Measurements from ENCODE around the gene HOXB2.
A peak's percentile ranks its signal among the peaks of the same experiment; 100 is the strongest.

Gene HOXB2

GRCh38 chr17:48589831-48590606, 45.1 kb upstream of the HOXB2 start, which contains the start of gene HOXB3:
Gene HOXB3, minus strand, starts transcription at chr17:48590241. Its CDS starts 37,767 bp downstream, at chr17:48552474.
- Histone ChIP-seq H3K9me3 (ENCODE audit: low read depth, low read length) (no peaks in the 10 kb centered on the region), H3K9ac (ENCODE audit: insufficient read length) (no peak within 1 kb of the TSS), H3K36me3 (ENCODE audit: insufficient read depth, low read length) (peaks cover 17% of the 10 kb centered on the region), H3K4me3 (no peak within 1 kb of the TSS), H3K27ac (no peak within 1 kb of the TSS)
- TF ChIP-seq FOXP2 (optimal IDR thresholded peaks at IDR 0.05; ENCODE audit: control extremely low read depth, extremely low read length, insufficient read depth) (no peak), EZH2 (IDR thresholded peaks at IDR 0.05) (no peak), POLR2AphosphoS5 (IDR thresholded peaks at IDR 0.05; ENCODE audit: borderline replicate concordance, low read depth, low read length) (no peak)
- no peak for DNase-seq (ENCODE audit: low read depth, low spot score)

GRCh38 chr17:48589060-48589830, 44.3 kb upstream of the HOXB2 start:
- no peak for DNase-seq (ENCODE audit: low read depth, low spot score)

GRCh38 chr17:48588528-48588927, 43.6 kb upstream of the HOXB2 start:
- Histone ChIP-seq H3K4me3 (no peak overlapping the region), H3K27ac (no peak overlapping the region), H3K36me3 (ENCODE audit: insufficient read depth, low read length) (peaks cover 16% of the 10 kb centered on the region), H3K9ac (ENCODE audit: insufficient read length) (no peak overlapping the region), H3K9me3 (ENCODE audit: low read depth, low read length) (no peaks in the 10 kb centered on the region)
- DNase-seq (ENCODE audit: low read depth, low spot score), result no peak
- TF ChIP-seq EZH2 (IDR thresholded peaks at IDR 0.05) (no peak), FOXP2 (optimal IDR thresholded peaks at IDR 0.05; ENCODE audit: control extremely low read depth, extremely low read length, insufficient read depth) (no peak), POLR2AphosphoS5 (IDR thresholded peaks at IDR 0.05; ENCODE audit: borderline replicate concordance, low read depth, low read length) (no peak)

More at GRCh38 chr17:48589060-48589830, 44.3 kb upstream of the HOXB2 start:
- Histone ChIP-seq H3K9ac (ENCODE audit: insufficient read length) (no peak overlapping the region), H3K9me3 (ENCODE audit: low read depth, low read length) (no peaks in the 10 kb centered on the region), H3K4me3 (no peak overlapping the region), H3K36me3 (ENCODE audit: insufficient read depth, low read length) (peaks cover 16% of the 10 kb centered on the region), H3K27ac (no peak overlapping the region)
- TF ChIP-seq EZH2 (IDR thresholded peaks at IDR 0.05), result no peak
- no peak for TF ChIP-seq POLR2AphosphoS5 (IDR thresholded peaks at IDR 0.05; ENCODE audit: borderline replicate concordance, low read depth, low read length)
- no peak for TF ChIP-seq FOXP2 (optimal IDR thresholded peaks at IDR 0.05; ENCODE audit: control extremely low read depth, extremely low read length, insufficient read depth)

DNA sequence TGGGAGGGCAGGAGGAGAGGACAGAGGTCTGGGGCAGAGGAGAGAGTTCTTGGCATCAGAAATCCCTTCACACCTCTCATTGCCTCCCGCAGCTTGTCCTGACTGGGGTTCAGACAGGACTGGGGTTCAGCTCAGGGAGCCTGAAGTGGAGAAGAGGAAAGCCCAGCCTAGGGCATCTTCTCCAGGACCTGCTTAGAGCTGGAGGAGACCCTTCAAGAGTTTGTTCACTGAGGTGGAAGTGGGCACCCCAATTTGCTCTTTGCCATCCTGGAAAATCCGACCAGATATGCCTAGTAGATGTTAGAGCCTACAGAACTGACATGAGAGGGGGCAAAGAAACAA, 43.1 kb upstream of the HOXB2 start:
- H3K27ac ChIP-seq, result peak overlapping the region; percentile 38; the same call in 1 of the 2 replicates
- no peak for TF ChIP-seq EZH2 (IDR thresholded peaks at IDR 0.05)
- TF ChIP-seq FOXP2 (optimal IDR thresholded peaks at IDR 0.05; ENCODE audit: control extremely low read depth, extremely low read length, insufficient read depth), result no peak
- TF ChIP-seq POLR2AphosphoS5 (IDR thresholded peaks at IDR 0.05; ENCODE audit: borderline replicate concordance, low read depth, low read length), result no peak
- H3K4me3 ChIP-seq, result no peak overlapping the region

GRCh38 chr17:48587276-48588073, 42.6 kb upstream of the HOXB2 start:
- peaks cover 14% of the 10 kb centered on the region for H3K36me3 ChIP-seq (ENCODE audit: insufficient read depth, low read length)
- no peaks in the 10 kb centered on the region for H3K9me3 ChIP-seq (ENCODE audit: low read depth, low read length)
- DNase-seq (ENCODE audit: low read depth, low spot score), result no peak
- peak overlapping the region; percentile 38; the same call in 1 of the 2 replicates for H3K27ac ChIP-seq
- H3K4me3 ChIP-seq, result peak overlapping the region; percentile 29; the same call in 1 of the 2 replicates
- peak; percentile 94 for TF ChIP-seq FOXP2 (optimal IDR thresholded peaks at IDR 0.05; ENCODE audit: control extremely low read depth, extremely low read length, insufficient read depth)
- TF ChIP-seq POLR2AphosphoS5 (IDR thresholded peaks at IDR 0.05; ENCODE audit: borderline replicate concordance, low read depth, low read length), result no peak
- peak overlapping the region; percentile 46 for H3K9ac ChIP-seq (ENCODE audit: insufficient read length)

More for the DNA sequence above, 43.1 kb upstream of the HOXB2 start:
- Histone ChIP-seq H3K36me3 (ENCODE audit: insufficient read depth, low read length) (peaks cover 15% of the 10 kb centered on the region), H3K9ac (ENCODE audit: insufficient read length) (no peak overlapping the region), H3K9me3 (ENCODE audit: low read depth, low read length) (no peaks in the 10 kb centered on the region)
- no peak for DNase-seq (ENCODE audit: low read depth, low spot score)

DNA sequence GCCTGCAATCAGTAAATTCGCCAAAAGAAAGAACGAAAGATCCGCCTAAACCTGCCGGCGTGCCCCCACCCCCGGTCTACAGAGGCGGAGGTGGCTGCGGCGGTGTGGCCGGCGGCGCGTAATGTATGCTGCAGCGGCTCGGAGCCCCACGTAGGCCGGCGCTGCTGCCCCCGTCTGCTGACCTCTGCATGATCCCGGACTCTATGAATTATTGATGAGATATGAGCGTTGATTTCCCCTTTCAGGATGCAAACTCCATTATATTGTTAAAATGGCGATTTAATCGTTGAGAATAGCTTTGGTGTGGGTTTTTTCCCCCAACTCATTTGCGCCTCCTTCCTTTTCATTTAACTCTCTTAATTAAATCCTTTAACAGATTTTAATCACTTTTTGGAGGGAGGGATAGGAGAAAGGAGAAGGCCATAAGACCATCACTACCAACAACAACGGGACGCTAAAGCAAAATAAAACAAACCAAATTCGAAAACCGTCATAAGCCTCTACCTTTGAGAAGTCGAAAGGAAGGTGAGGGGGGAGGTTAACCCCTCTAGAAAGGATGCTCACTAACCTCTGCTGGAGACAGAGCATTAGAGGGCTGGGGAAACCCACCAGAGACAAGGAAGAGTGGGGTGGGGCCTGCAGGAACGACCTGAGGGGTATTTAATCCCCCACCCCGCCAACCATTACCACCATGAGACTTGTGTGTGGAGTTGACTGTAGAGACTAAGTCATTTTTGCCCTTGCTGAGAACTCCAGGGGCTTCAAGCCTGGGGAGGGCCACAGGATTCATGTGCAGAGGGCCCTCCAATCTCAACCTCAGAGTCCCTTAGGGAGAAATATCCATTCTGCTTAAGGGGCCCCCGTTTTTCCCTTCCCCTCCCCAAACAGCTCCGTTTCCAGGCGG, 41.7 kb upstream of the HOXB2 start:
- no peaks in the 10 kb centered on the region for H3K9me3 ChIP-seq (ENCODE audit: low read depth, low read length)
- TF ChIP-seq FOXP2 (optimal IDR thresholded peaks at IDR 0.05; ENCODE audit: control extremely low read depth, extremely low read length, insufficient read depth) (no peak), EZH2 (IDR thresholded peaks at IDR 0.05) (no peak), POLR2AphosphoS5 (IDR thresholded peaks at IDR 0.05; ENCODE audit: borderline replicate concordance, low read depth, low read length) (no peak)
- no peak overlapping the region; the same call in 1 of the 2 replicates for H3K4me3 ChIP-seq
- H3K27ac ChIP-seq, result no peak overlapping the region
- no peak for DNase-seq (ENCODE audit: low read depth, low spot score)
- H3K36me3 ChIP-seq (ENCODE audit: insufficient read depth, low read length), result peaks cover 10% of the 10 kb centered on the region
- H3K9ac ChIP-seq (ENCODE audit: insufficient read length), result peak overlapping the region; percentile 46

GRCh38 chr17:48584223-48584741, 39.4 kb upstream of the HOXB2 start:
- 0 out of 2 replicates have a peak overlapping the region, but pooled peaks have one; percentile 61 for H3K27ac ChIP-seq
- DNase-seq (ENCODE audit: low read depth, low spot score), result no peak
- H3K36me3 ChIP-seq (ENCODE audit: insufficient read depth, low read length), result no peaks in the 10 kb centered on the region
- H3K4me3 ChIP-seq, result no peak overlapping the region; the same call in 1 of the 2 replicates
- TF ChIP-seq POLR2AphosphoS5 (IDR thresholded peaks at IDR 0.05; ENCODE audit: borderline replicate concordance, low read depth, low read length), result no peak
- TF ChIP-seq FOXP2 (optimal IDR thresholded peaks at IDR 0.05; ENCODE audit: control extremely low read depth, extremely low read length, insufficient read depth), result no peak
- no peak for TF ChIP-seq EZH2 (IDR thresholded peaks at IDR 0.05)
- no peak overlapping the region for H3K9ac ChIP-seq (ENCODE audit: insufficient read length)
- H3K9me3 ChIP-seq (ENCODE audit: low read depth, low read length), result no peaks in the 10 kb centered on the region
